NT2/D1 (cell line): Measurements from ENCODE around the gene GOLGA8H.
"Not testable (repeated sequence)": the region's sequence is repeated elsewhere in the genome, so short reads cannot be mapped to it uniquely, and the experiment has no call there.

Source experiments
- SUZ12 ChIP-seq: IDR thresholded peaks from 2 replicates; pipeline ENCODE4 v1.6.1; 2011; ENCODE audit not compliant: insufficient read length, insufficient read depth; ENCODE audit errors: extremely low read depth
- YY1 ChIP-seq: IDR thresholded peaks from 2 replicates; pipeline ENCODE4 v1.6.1; 2011; ENCODE audit not compliant: insufficient read length, insufficient read depth
- ZNF274 ChIP-seq: IDR thresholded peaks from 2 replicates; pipeline ENCODE4 v1.6.1; 2011; ENCODE audit warnings: mild to moderate bottlenecking, low read depth, low read length

- TF ChIP-seq ZNF274, YY1, SUZ12: not testable (repeated sequence)
These were observed 24.3 kb upstream of the GOLGA8H start for GRCh38 chr15:30579394-30579970.
